ENCODE data around the gene HERC5. TPM values are rescaled to one million over a fixed set of nuclear protein-coding genes. Genes with fewer than 3 reads are reported as not detected.

Gene HERC5
- total RNA-seq, 2 experiments from 2014 or later = 69.6 to 118 TPM

- Mint-ChIP-seq H3K9me3 (ENCODE audit: low read depth) (no peaks in the 10 kb centered on the region), H3K4me3 (no peak overlapping the region), H3K27ac (no peak overlapping the region), H3K27me3 (no peaks in the 10 kb centered on the region), H3K36me3 (no peaks in the 10 kb centered on the region), H3K4me1 (no peaks in the 10 kb centered on the region)
- ATAC-seq = no peak
- DNase-seq = no peak
- CTCF ChIA-PET = interaction anchor here (0.6 to 8.9 kb wide), 61 partner anchors 8 to 662 kb away, joined by 3 to 117 read pairs (median 4); partner anchors contain the start of genes HERC5, HERC6, PPM1K and PYURF
Observed at GRCh38 chr4:88514557-88515511, 57.9 kb downstream of the HERC5 start.

- Mint-ChIP-seq H3K4me3 (no peak overlapping the region), H3K27me3 (no peaks in the 10 kb centered on the region), H3K4me1 (peaks cover 8% of the 10 kb centered on the region), H3K27ac (no peak overlapping the region), H3K36me3 (peaks cover 8% of the 10 kb centered on the region), H3K9me3 (ENCODE audit: low read depth) (no peaks in the 10 kb centered on the region)
- CTCF ChIA-PET = interaction anchor here (0.7 to 8.9 kb wide), 9 partner anchors 9 to 309 kb away, joined by 3 to 117 read pairs (median 4); no protein-coding TSS in a partner anchor
- DNase-seq (no peak), ATAC-seq (no peak)
Observed at GRCh38 chr4:88516746-88517145, 59.8 kb downstream of the HERC5 start.

- no peak overlapping the region for H3K27ac Mint-ChIP-seq
- no peak for ATAC-seq
- H3K27me3 Mint-ChIP-seq = no peaks in the 10 kb centered on the region
- peaks cover 11% of the 10 kb centered on the region for H3K36me3 Mint-ChIP-seq
- H3K4me3 Mint-ChIP-seq = no peak overlapping the region
- H3K4me1 Mint-ChIP-seq = peaks cover 19% of the 10 kb centered on the region
- CTCF ChIA-PET = interaction anchor here (1.2 to 8.9 kb wide), 5 partner anchors 14 to 306 kb away, joined by 3 to 117 read pairs (median 6); partner anchors contain the start of gene HERC6
- H3K9me3 Mint-ChIP-seq (ENCODE audit: low read depth) = no peaks in the 10 kb centered on the region
- DNase-seq = no peak
Observed at GRCh38 chr4:88517825-88518224, 60.9 kb downstream of the HERC5 start.

GRCh38 chr4:88518911-88519310 is 62.0 kb downstream of the HERC5 start:
- H3K36me3 Mint-ChIP-seq = peaks cover 11% of the 10 kb centered on the region
- no peak overlapping the region for H3K4me3 Mint-ChIP-seq
- no peak overlapping the region for H3K27ac Mint-ChIP-seq
- CTCF ChIA-PET = interaction anchor here (2.1 to 8.9 kb wide), 2 partner anchors 302 to 307 kb away, joined by 7 to 117 read pairs; no protein-coding TSS in a partner anchor
- no peaks in the 10 kb centered on the region for H3K9me3 Mint-ChIP-seq (ENCODE audit: low read depth)
- H3K27me3 Mint-ChIP-seq = no peaks in the 10 kb centered on the region
- ATAC-seq = no peak
- no peak for DNase-seq
- H3K4me1 Mint-ChIP-seq = peaks cover 19% of the 10 kb centered on the region

- peak overlapping the region; percentile 91 for H3K4me3 Mint-ChIP-seq
- CTCF ChIA-PET = interaction anchor here (1.0 to 2.3 kb wide), 10 partner anchors 9 to 324 kb away, joined by 3 to 10 read pairs (median 4); no protein-coding TSS in a partner anchor
- ATAC-seq (peak; percentile 13), DNase-seq (no peak)
- no peaks in the 10 kb centered on the region for H3K27me3 Mint-ChIP-seq
- H3K27ac Mint-ChIP-seq = peak overlapping the region; percentile 83
- H3K9me3 Mint-ChIP-seq (ENCODE audit: low read depth) = no peaks in the 10 kb centered on the region
- H3K36me3 Mint-ChIP-seq = peaks cover 11% of the 10 kb centered on the region
- H3K4me1 Mint-ChIP-seq = peaks cover 47% of the 10 kb centered on the region
Observed at GRCh38 chr4:88522702-88523324, 65.9 kb downstream of the HERC5 start.

- Mint-ChIP-seq H3K27me3 (no peaks in the 10 kb centered on the region), H3K36me3 (peaks cover 11% of the 10 kb centered on the region), H3K4me1 (peaks cover 49% of the 10 kb centered on the region), H3K27ac (peak within 1 kb of the TSS; percentile 83), H3K9me3 (ENCODE audit: low read depth) (no peaks in the 10 kb centered on the region), H3K4me3 (peak within 1 kb of the TSS; percentile 91)
- ATAC-seq (peak; percentile 87), DNase-seq (peak; percentile 87)
- CTCF ChIA-PET = interaction anchor here (0.9 to 2.3 kb wide), 10 partner anchors 8 to 325 kb away, joined by 3 to 10 read pairs (median 4); no protein-coding TSS in a partner anchor
Observed at GRCh38 chr4:88523325-88524129, 66.6 kb downstream of the HERC5 start, which contains the start of gene PYURF. Gene PYURF (minus strand): TSS chr4:88523776. CDS start chr4:88523700, 76 bp downstream.

GRCh38 chr4:88524171-88524570 is 67.3 kb downstream of the HERC5 start:
- H3K4me3 Mint-ChIP-seq = peak overlapping the region; percentile 91
- CTCF ChIA-PET = interaction anchor here (0.9 to 2.6 kb wide), 8 partner anchors 9 to 326 kb away, joined by 3 to 12 read pairs (median 4); no protein-coding TSS in a partner anchor
- peaks cover 49% of the 10 kb centered on the region for H3K4me1 Mint-ChIP-seq
- H3K36me3 Mint-ChIP-seq = peaks cover 11% of the 10 kb centered on the region
- no peaks in the 10 kb centered on the region for H3K9me3 Mint-ChIP-seq (ENCODE audit: low read depth)
- H3K27me3 Mint-ChIP-seq = no peaks in the 10 kb centered on the region
- DNase-seq = no peak
- H3K27ac Mint-ChIP-seq = peak overlapping the region; percentile 77
- ATAC-seq = no peak

GRCh38 chr4:88526221-88526815 is 69.4 kb downstream of the HERC5 start:
- H3K4me1 Mint-ChIP-seq = peaks cover 43% of the 10 kb centered on the region
- ATAC-seq = no peak

GRCh38 chr4:88527787-88528186 is 70.9 kb downstream of the HERC5 start:
- no peak for ATAC-seq
- CTCF ChIA-PET = interaction anchor here (1.2 to 3.1 kb wide), 4 partner anchors 8 to 496 kb away, joined by 3 to 17 read pairs (median 8); partner anchors contain the start of gene HERC3

More at GRCh38 chr4:88526221-88526815, 69.4 kb downstream of the HERC5 start:
- no peak for DNase-seq
- Mint-ChIP-seq H3K27ac (peak overlapping the region; percentile 40), H3K36me3 (peaks cover 2% of the 10 kb centered on the region), H3K4me3 (no peak overlapping the region), H3K27me3 (no peaks in the 10 kb centered on the region), H3K9me3 (ENCODE audit: low read depth) (no peaks in the 10 kb centered on the region)
- CTCF ChIA-PET = interaction anchor here (0.6 to 3.1 kb wide), 15 partner anchors 10 to 497 kb away, joined by 3 to 17 read pairs (median 4); partner anchors contain the start of gene HERC3

GRCh38 chr4:88528861-88529260 is 71.9 kb downstream of the HERC5 start:
- H3K27me3 Mint-ChIP-seq = no peaks in the 10 kb centered on the region
- peaks cover 30% of the 10 kb centered on the region for H3K4me1 Mint-ChIP-seq
- no peaks in the 10 kb centered on the region for H3K9me3 Mint-ChIP-seq (ENCODE audit: low read depth)
- no peak for ATAC-seq
- H3K36me3 Mint-ChIP-seq = no peaks in the 10 kb centered on the region
- CTCF ChIA-PET = interaction anchor here (3.4 kb wide), 1 partner anchor 10 kb away, joined by 18 read pairs; no protein-coding TSS in a partner anchor
- no peak overlapping the region for H3K4me3 Mint-ChIP-seq
- DNase-seq = no peak
- no peak overlapping the region for H3K27ac Mint-ChIP-seq

More at GRCh38 chr4:88527787-88528186, 70.9 kb downstream of the HERC5 start:
- no peaks in the 10 kb centered on the region for H3K9me3 Mint-ChIP-seq (ENCODE audit: low read depth)
- no peak overlapping the region for H3K4me3 Mint-ChIP-seq
- no peaks in the 10 kb centered on the region for H3K36me3 Mint-ChIP-seq
- H3K4me1 Mint-ChIP-seq = peaks cover 30% of the 10 kb centered on the region
- H3K27ac Mint-ChIP-seq = no peak overlapping the region
- H3K27me3 Mint-ChIP-seq = no peaks in the 10 kb centered on the region
- DNase-seq = no peak

GRCh38 chr4:88531549-88531948 is 74.6 kb downstream of the HERC5 start:
- Mint-ChIP-seq H3K4me3 (no peak overlapping the region), H3K9me3 (ENCODE audit: low read depth) (no peaks in the 10 kb centered on the region), H3K27me3 (no peaks in the 10 kb centered on the region), H3K36me3 (no peaks in the 10 kb centered on the region), H3K4me1 (peaks cover 10% of the 10 kb centered on the region), H3K27ac (no peak overlapping the region)
- ATAC-seq (no peak), DNase-seq (no peak)
- CTCF ChIA-PET = interaction anchor here (0.7 to 3.4 kb wide), 4 partner anchors 8 to 312 kb away, joined by 3 to 18 read pairs (median 4); no protein-coding TSS in a partner anchor

Data from activated CD8-positive, alpha-beta memory T cell treated with anti-CD3 and anti-CD28 coated beads, Interleukin-2, amount 10 ng/mL, durations not matched to agents 7 days and 5 days (primary cell).